CD4-positive, alpha-beta T cell (primary cell): ENCODE measurements around the gene NUP210. TPM values are rescaled to one million over a fixed set of nuclear protein-coding genes. Genes with fewer than 3 reads are reported as not detected.

Experiments
- ATAC-seq: fragments of 200-7000 bp; cut with Tn5 transposase; one replicate; pipeline ENCODE4 v1.10.0; 2022; ENCODE audit warnings: mild to moderate bottlenecking; ENCODE audit not compliant: poor library complexity
- CTCF ChIA-PET: fragments of 350-600 bp; sonication (Branson Sonifier 250); formaldehyde crosslinking; loops from one replicate; lab custom pipeline; 2021; ENCODE audit warnings: antibody characterized with exemption, inconsistent platforms; lab: Charles Lee
- POLR2A ChIA-PET: fragments of 350-600 bp; sonication (Branson Sonifier 250); formaldehyde crosslinking; loops from one replicate; lab custom pipeline; 2021; ENCODE audit warnings: antibody characterized with exemption, inconsistent platforms; lab: Charles Lee
- DNase-seq, 14 experiments: peaks; one replicate each; pipeline ENCODE4 v3.0.0-alpha.2; 2013 to 2020; ENCODE audit warnings: mixed read lengths in 2 of 14
- H3K27ac ChIP-seq, 2 donors: one replicate each; pipeline versions ENCODE4 v1.5.1 to v1.7.0; 2013; ENCODE audit warnings: low read length in 2 of 2, low read depth in 1 of 2, mild to moderate bottlenecking in 1 of 2
- H3K27me3 ChIP-seq, 2 experiments: 1 replicate in 1 of 2; 2 replicates in 1 of 2; pipeline versions ENCODE4 v1.6.1 to v1.7.0; 2013; ENCODE audit warnings: low read length in 2 of 2, control low read depth in 1 of 2, mild to moderate bottlenecking in 1 of 2, moderate library complexity in 1 of 2; ENCODE audit not compliant: insufficient read depth in 2 of 2, control insufficient read depth in 1 of 2
- H3K36me3 ChIP-seq: one replicate; pipeline ENCODE4 v1.6.1; 2013; ENCODE audit warnings: low read length, control low read depth; ENCODE audit not compliant: insufficient read depth
- H3K4me1 ChIP-seq: one replicate; pipeline ENCODE4 v1.6.1; 2013; ENCODE audit warnings: low read length, control low read depth; ENCODE audit not compliant: insufficient read depth
- H3K4me3 ChIP-seq: one replicate; pipeline ENCODE4 v1.5.1; 2013; ENCODE audit warnings: mild to moderate bottlenecking, low read length, moderate library complexity
- H3K9me3 ChIP-seq, 2 experiments: 1 replicate in 1 of 2; 2 replicates in 1 of 2; pipeline versions ENCODE4 v1.6.1 to v1.7.0; 2013; ENCODE audit warnings: low read length in 2 of 2, mild to moderate bottlenecking in 2 of 2, control low read depth in 1 of 2, moderate library complexity in 1 of 2; ENCODE audit not compliant: control insufficient read depth in 1 of 2, insufficient read depth in 1 of 2
- H3K27ac Mint-ChIP-seq: one replicate; pipeline ENCODE4 v1.8.0; 2020; ENCODE audit warnings: mixed read lengths
- H3K27me3 Mint-ChIP-seq: one replicate; pipeline ENCODE4 v1.8.0; 2021; ENCODE audit warnings: mixed read lengths
- H3K36me3 Mint-ChIP-seq: one replicate; pipeline ENCODE4 v1.8.0; 2021; ENCODE audit warnings: low read depth, mixed read lengths
- H3K4me1 Mint-ChIP-seq: one replicate; pipeline ENCODE4 v1.8.0; 2021; ENCODE audit warnings: low read depth, mixed read lengths
- H3K4me3 Mint-ChIP-seq: one replicate; pipeline ENCODE4 v1.8.0; 2020; ENCODE audit warnings: mild to moderate bottlenecking, mixed read lengths
- H3K9me3 Mint-ChIP-seq: one replicate; pipeline ENCODE4 v1.8.0; 2020; ENCODE audit warnings: mixed read lengths
- CTCF ChIP-seq: fragments of 200-600 bp; IDR thresholded peaks from one replicate; pipeline ENCODE4 v1.8.0; 2022; ENCODE audit warnings: antibody characterized with exemption, mild to moderate bottlenecking
- intact Hi-C, 2 experiments: fragments of 100-400 bp; cut with DNase I in 1 of 2; cut with micrococcal nuclease in 1 of 2; formaldehyde crosslinking; loops; one replicate each; pipeline versions ENCODE4 v1.15.1 to v1.9.0; 2023 to 2025; cut with DNase I, micrococcal nuclease
- total RNA-seq, 174 experiments: library from RNA in 2 of 174; stranded (reverse) in 2 of 174; gene quantifications; one replicate each; pipeline ENCODE4 v1.2.3 and lab custom pipeline; 2021 to 2026

The NUP210 gene
- total RNA-seq, 2 experiments from 2014 or later = 82.0 to 83.5 TPM

- no peaks in the 10 kb centered on the region for H3K27me3 ChIP-seq
- H3K27ac ChIP-seq = no peak overlapping the region
- H3K36me3 ChIP-seq = peaks cover 96% of the 10 kb centered on the region
- POLR2A ChIA-PET = no interaction called here
- no peak overlapping the region for H3K4me3 ChIP-seq
- intact Hi-C loops = no loop called here
- Mint-ChIP-seq H3K4me3 (no peak overlapping the region), H3K27ac (no peak overlapping the region), H3K27me3 (no peaks in the 10 kb centered on the region), H3K9me3 (no peaks in the 10 kb centered on the region), H3K36me3 (peaks cover 74% of the 10 kb centered on the region), H3K4me1 (no peaks in the 10 kb centered on the region)
- ATAC-seq (no peak), DNase-seq (no peak)
- CTCF ChIA-PET = no interaction called here
- H3K4me1 ChIP-seq = no peaks in the 10 kb centered on the region
- no peaks in the 10 kb centered on the region for H3K9me3 ChIP-seq
- no peak for TF ChIP-seq CTCF
Measured at GRCh38 chr3:13375464-13375863, 44.7 kb downstream of the NUP210 start.

- no peak overlapping the region for H3K27ac ChIP-seq
- POLR2A ChIA-PET = no interaction called here
- H3K4me3 ChIP-seq = no peak overlapping the region
- H3K27me3 ChIP-seq = no peaks in the 10 kb centered on the region
- TF ChIP-seq CTCF = no peak
- peaks cover 96% of the 10 kb centered on the region for H3K36me3 ChIP-seq
- intact Hi-C loops = no loop called here
- H3K36me3 Mint-ChIP-seq = peaks cover 74% of the 10 kb centered on the region
- no peaks in the 10 kb centered on the region for H3K9me3 Mint-ChIP-seq
- H3K27ac Mint-ChIP-seq = no peak overlapping the region
- no peak for DNase-seq
- no peaks in the 10 kb centered on the region for H3K4me1 Mint-ChIP-seq
- H3K4me1 ChIP-seq = no peaks in the 10 kb centered on the region
- no peaks in the 10 kb centered on the region for H3K9me3 ChIP-seq
- no peak for ATAC-seq
- no peak overlapping the region for H3K4me3 Mint-ChIP-seq
- CTCF ChIA-PET = no interaction called here
- H3K27me3 Mint-ChIP-seq = no peaks in the 10 kb centered on the region
Measured at GRCh38 chr3:13373975-13374586, 46.0 kb downstream of the NUP210 start.

DNA sequence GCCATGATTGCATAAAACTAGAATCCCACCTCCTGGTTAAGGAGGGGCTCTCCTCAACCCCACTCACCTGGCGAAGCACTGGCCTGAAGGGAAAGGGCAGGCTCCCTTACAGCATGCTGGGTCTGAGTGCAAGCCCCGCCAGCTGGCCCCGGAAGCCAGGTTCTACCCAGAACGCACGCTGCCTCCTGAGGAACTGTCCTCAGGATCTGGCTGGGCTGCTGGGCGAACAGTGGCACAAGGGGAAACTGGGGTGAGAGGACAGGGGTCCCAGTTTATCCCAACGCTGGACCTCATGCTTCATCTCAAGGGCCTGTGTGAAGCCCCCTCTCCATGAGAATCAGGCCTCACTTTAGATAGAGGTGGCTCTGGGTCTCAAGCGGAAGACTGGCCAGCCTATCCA lies 47.5 kb downstream of the NUP210 start:
- ChIA-PET CTCF (no interaction called here), POLR2A (interaction anchor here (1.2 to 1.8 kb wide), 2 partner anchors 24 to 48 kb away, joined by 3 to 6 read pairs; partner anchors contain the start of gene NUP210)
- Mint-ChIP-seq H3K27ac (no peak overlapping the region), H3K36me3 (peaks cover 72% of the 10 kb centered on the region), H3K9me3 (no peaks in the 10 kb centered on the region), H3K27me3 (no peaks in the 10 kb centered on the region), H3K4me3 (no peak overlapping the region), H3K4me1 (no peaks in the 10 kb centered on the region)
- ATAC-seq (no peak), DNase-seq (no peak)
- no peak overlapping the region for H3K4me3 ChIP-seq
- H3K36me3 ChIP-seq = peaks cover 96% of the 10 kb centered on the region
- H3K4me1 ChIP-seq = no peaks in the 10 kb centered on the region
- H3K27me3 ChIP-seq = no peaks in the 10 kb centered on the region
- TF ChIP-seq CTCF = no peak
- H3K9me3 ChIP-seq = no peaks in the 10 kb centered on the region
- no peak overlapping the region for H3K27ac ChIP-seq
- intact Hi-C loops = no loop called here
